Measurements from ENCODE around the gene ZIC2. TPM values are rescaled to one million over a fixed set of nuclear protein-coding genes. Genes with fewer than 3 reads are reported as not detected.

Gene ZIC2
- total RNA-seq, 1 experiment from 2014 or later, result 305 TPM

GRCh38 chr13:99993660-99994637, 12.4 kb downstream of the ZIC2 start:
- no peaks in the 10 kb centered on the region for H3K9me3 ChIP-seq (ENCODE audit: low read depth, low read length, poor library complexity, severe bottlenecking)
- H3K4me1 ChIP-seq (ENCODE audit: insufficient read depth, low read length, poor library complexity, severe bottlenecking), result peaks cover 69% of the 10 kb centered on the region
- intact Hi-C loops (cut with micrococcal nuclease; ENCODE audit: unreplicated experiment), result loop anchor here (2.0 to 10.0 kb wide), 2 partner anchors 91 to 241 kb away; partner anchors contain the start of gene PCCA
- H3K27ac ChIP-seq (ENCODE audit: low read depth, low read length, poor library complexity, severe bottlenecking), result peak overlapping the region; percentile 96
- no peaks in the 10 kb centered on the region for H3K27me3 ChIP-seq (replicated peaks; ENCODE audit: insufficient read depth, low read depth, low read length, poor library complexity)
- POLR2A ChIA-PET (ENCODE audit: low non-redundant PET), result no interaction called here
- no TSS peak for BruUV-seq (replicated peaks)
- DNase-seq (ENCODE audit: low spot score), result peak; percentile 72
- peak overlapping the region; percentile 23 for H3K4me3 ChIP-seq (ENCODE audit: low read depth, low read length, poor library complexity, severe bottlenecking)
- no peak for TF ChIP-seq CTCF (conservative IDR thresholded peaks at IDR 0.05; ENCODE audit: low read depth, low read length)
- TF ChIP-seq EZH2 (IDR thresholded peaks at IDR 0.05; ENCODE audit: borderline replicate concordance, low read depth, low read length, poor library complexity, severe bottlenecking), result no peak
- CTCF ChIA-PET, result no interaction called here
- H3K36me3 ChIP-seq (ENCODE audit: insufficient read depth, low read length, poor library complexity, severe bottlenecking), result no peaks in the 10 kb centered on the region

- TF ChIP-seq CTCF (conservative IDR thresholded peaks at IDR 0.05; ENCODE audit: low read depth, low read length) (no peak), EZH2 (IDR thresholded peaks at IDR 0.05; ENCODE audit: borderline replicate concordance, low read depth, low read length, poor library complexity, severe bottlenecking) (no peak)
- BruUV-seq (replicated peaks), result no TSS peak
- Histone ChIP-seq H3K36me3 (ENCODE audit: insufficient read depth, low read length, poor library complexity, severe bottlenecking) (no peaks in the 10 kb centered on the region), H3K27ac (ENCODE audit: low read depth, low read length, poor library complexity, severe bottlenecking) (peak overlapping the region; percentile 96), H3K4me3 (ENCODE audit: low read depth, low read length, poor library complexity, severe bottlenecking) (peak overlapping the region; percentile 23), H3K27me3 (replicated peaks; ENCODE audit: insufficient read depth, low read depth, low read length, poor library complexity) (no peaks in the 10 kb centered on the region), H3K4me1 (ENCODE audit: insufficient read depth, low read length, poor library complexity, severe bottlenecking) (peaks cover 63% of the 10 kb centered on the region), H3K9me3 (ENCODE audit: low read depth, low read length, poor library complexity, severe bottlenecking) (no peaks in the 10 kb centered on the region)
- peak; percentile 29 for DNase-seq (ENCODE audit: low spot score)
- ChIA-PET CTCF (no interaction called here), POLR2A (ENCODE audit: low non-redundant PET) (no interaction called here)
- intact Hi-C loops (cut with micrococcal nuclease; ENCODE audit: unreplicated experiment), result loop anchor here (10.0 kb wide), 1 partner anchor 90 kb away; the partner anchor contains the start of gene PCCA
Measured at GRCh38 chr13:99994638-99995020, 13.0 kb downstream of the ZIC2 start.

GRCh38 chr13:99995104-99995588, 13.6 kb downstream of the ZIC2 start:
- no peaks in the 10 kb centered on the region for H3K36me3 ChIP-seq (ENCODE audit: insufficient read depth, low read length, poor library complexity, severe bottlenecking)
- DNase-seq (ENCODE audit: low spot score), result no peak
- CTCF ChIA-PET, result no interaction called here
- H3K4me3 ChIP-seq (ENCODE audit: low read depth, low read length, poor library complexity, severe bottlenecking), result peak overlapping the region; percentile 48
- H3K9me3 ChIP-seq (ENCODE audit: low read depth, low read length, poor library complexity, severe bottlenecking), result no peaks in the 10 kb centered on the region
- POLR2A ChIA-PET (ENCODE audit: low non-redundant PET), result no interaction called here
- TSS peak; percentile 48 for BruUV-seq (replicated peaks)
- H3K27me3 ChIP-seq (replicated peaks; ENCODE audit: insufficient read depth, low read depth, low read length, poor library complexity), result no peaks in the 10 kb centered on the region
- no peak for TF ChIP-seq CTCF (conservative IDR thresholded peaks at IDR 0.05; ENCODE audit: low read depth, low read length)
- no peak for TF ChIP-seq EZH2 (IDR thresholded peaks at IDR 0.05; ENCODE audit: borderline replicate concordance, low read depth, low read length, poor library complexity, severe bottlenecking)
- H3K27ac ChIP-seq (ENCODE audit: low read depth, low read length, poor library complexity, severe bottlenecking), result peak overlapping the region; percentile 96
- intact Hi-C loops (cut with micrococcal nuclease; ENCODE audit: unreplicated experiment), result loop anchor here (10.0 kb wide), 1 partner anchor 90 kb away; the partner anchor contains the start of gene PCCA
- H3K4me1 ChIP-seq (ENCODE audit: insufficient read depth, low read length, poor library complexity, severe bottlenecking), result peaks cover 57% of the 10 kb centered on the region

Data from A673 (cell line).